Gastrocnemius medialis (tissue), 4 donors: Measurements from ENCODE around the gene EWSR1. TPM values are rescaled to one million over a fixed set of nuclear protein-coding genes. Genes with fewer than 3 reads are reported as not detected.

Experiments used
- ATAC-seq, 2 donors: fragments of 150-250 bp; one replicate each; pipeline ENCODE4 v1.9.1; 2016
- DNase-seq, 2 donors: peaks; one replicate each; pipeline ENCODE4 v3.0.0-alpha.2; 2019
- H3K27ac ChIP-seq, 4 donors: fragments of 200-600 bp; sonication (generic); 1 replicate in 1 of 4; 2 replicates in 3 of 4; pipeline ENCODE4 v1.5.1; 2016 to 2018; ENCODE audit warnings: mild to moderate bottlenecking in 2 of 4, moderate library complexity in 1 of 4
- H3K27me3 ChIP-seq, 3 donors: fragments of 200-600 bp; sonication (generic) in 2 of 3; 1 replicate in 1 of 3; 2 replicates in 2 of 3; pipeline versions ENCODE4 v1.5.1 to v1.6.0; 2016 to 2019; ENCODE audit warnings: mild to moderate bottlenecking in 1 of 3, moderate library complexity in 1 of 3
- H3K36me3 ChIP-seq, 2 donors: fragments of 200-600 bp; sonication (generic) in 1 of 2; one replicate each; pipeline ENCODE4 v1.5.1; 2017 to 2018
- H3K4me1 ChIP-seq, 2 donors: fragments of 200-600 bp; sonication (generic) in 1 of 2; one replicate each; pipeline ENCODE4 v1.5.1; 2016 to 2017; ENCODE audit warnings: mild to moderate bottlenecking in 2 of 2
- H3K4me3 ChIP-seq, 4 donors: fragments of 200-600 bp; sonication (generic) in 3 of 4; 1 replicate in 1 of 4; 2 replicates in 3 of 4; pipeline ENCODE4 v1.5.1; 2016 to 2019; ENCODE audit warnings: mild to moderate bottlenecking in 2 of 4
- H3K9me3 ChIP-seq, 3 donors: fragments of 200-600 bp; sonication (generic) in 2 of 3; 1 replicate in 1 of 3; 2 replicates in 2 of 3; pipeline ENCODE4 v1.5.1; 2016 to 2019
- POLR2A ChIP-seq, 2 donors: fragments of 450-650 bp; IDR thresholded peaks; one replicate each; pipeline ENCODE4 v1.6.1; 2017; ENCODE audit warnings: antibody characterized with exemption in 2 of 2, mild to moderate bottlenecking in 2 of 2, moderate library complexity in 2 of 2
- in situ Hi-C, 4 donors: fragments of 200-750 bp; cut with MboI; loops; one replicate each; pipeline versions ENCODE4 v1.15.0 to v1.8.0; 2017; ENCODE audit warnings: low sequenced_read_pairs in 4 of 4
- intact Hi-C: fragments of 100-400 bp; cut with DNase I; formaldehyde crosslinking; loops from one replicate; pipeline ENCODE4 v1.15.1; 2023; ENCODE audit warnings: low total_unique reads
- total RNA-seq, 4 donors: library from RNA; depleted of rRNA; stranded (reverse); fragments of >200 nt; gene quantifications; one replicate each; pipeline versions ENCODE4 v1.1.0 to v1.2.3, GENCODE V29; 2016
- TF ChIP-seq, protein P1 (sequence below), 5 experiments: fragments of 450-650 bp in 3 of 5; fragments of 200-600 bp in 2 of 5; sonication (generic) in 2 of 5; IDR thresholded peaks in 4 of 5; conservative IDR thresholded peaks in 1 of 5; 1 replicate in 4 of 5; 2 replicates in 1 of 5; pipeline ENCODE4 v1.5.1; 2016 to 2019; ENCODE audit warnings: antibody characterized with exemption in 5 of 5, mild to moderate bottlenecking in 3 of 5, moderate library complexity in 3 of 5

The EWSR1 gene
- total RNA-seq, 4 donors from 2014 or later: 192 to 269 (median 202) TPM

DNA sequence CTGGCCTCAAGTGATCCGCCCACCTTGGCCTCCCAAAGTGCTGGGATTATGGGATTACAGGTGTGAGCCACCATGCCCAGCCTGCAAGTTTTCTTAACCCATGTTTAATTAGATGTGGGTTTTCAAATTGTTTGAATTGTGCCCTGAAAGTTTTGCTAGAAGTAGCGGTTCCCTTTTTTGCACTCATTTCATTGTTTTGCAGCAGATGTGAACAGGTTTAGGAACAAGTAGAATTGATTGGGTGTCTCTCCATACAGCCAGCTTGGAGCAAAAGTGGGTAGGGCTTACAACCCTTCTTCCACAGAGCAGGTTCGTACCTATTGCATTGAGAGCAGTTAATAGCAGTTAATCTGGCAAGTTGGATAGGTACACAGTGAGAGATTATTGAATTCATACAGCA is 16.1 kb downstream of the EWSR1 start:
- Histone ChIP-seq H3K9me3 (no peaks in the 10 kb centered on the region), H3K4me3 (no peak overlapping the region), H3K27ac (no peak overlapping the region), H3K36me3 (peaks cover 13 to 99% of the 10 kb centered on the region in 2 donors), H3K4me1 (no peaks in the 10 kb centered on the region), H3K27me3 (no peaks in the 10 kb centered on the region)
- ATAC-seq (no peak), DNase-seq (no peak)
- TF ChIP-seq POLR2A (IDR thresholded peaks at IDR 0.05): no peak
- TF ChIP-seq, protein P1, sequence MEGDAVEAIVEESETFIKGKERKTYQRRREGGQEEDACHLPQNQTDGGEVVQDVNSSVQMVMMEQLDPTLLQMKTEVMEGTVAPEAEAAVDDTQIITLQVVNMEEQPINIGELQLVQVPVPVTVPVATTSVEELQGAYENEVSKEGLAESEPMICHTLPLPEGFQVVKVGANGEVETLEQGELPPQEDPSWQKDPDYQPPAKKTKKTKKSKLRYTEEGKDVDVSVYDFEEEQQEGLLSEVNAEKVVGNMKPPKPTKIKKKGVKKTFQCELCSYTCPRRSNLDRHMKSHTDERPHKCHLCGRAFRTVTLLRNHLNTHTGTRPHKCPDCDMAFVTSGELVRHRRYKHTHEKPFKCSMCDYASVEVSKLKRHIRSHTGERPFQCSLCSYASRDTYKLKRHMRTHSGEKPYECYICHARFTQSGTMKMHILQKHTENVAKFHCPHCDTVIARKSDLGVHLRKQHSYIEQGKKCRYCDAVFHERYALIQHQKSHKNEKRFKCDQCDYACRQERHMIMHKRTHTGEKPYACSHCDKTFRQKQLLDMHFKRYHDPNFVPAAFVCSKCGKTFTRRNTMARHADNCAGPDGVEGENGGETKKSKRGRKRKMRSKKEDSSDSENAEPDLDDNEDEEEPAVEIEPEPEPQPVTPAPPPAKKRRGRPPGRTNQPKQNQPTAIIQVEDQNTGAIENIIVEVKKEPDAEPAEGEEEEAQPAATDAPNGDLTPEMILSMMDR (IDR thresholded peaks at IDR 0.05 in 4 of 5, conservative IDR thresholded peaks at IDR 0.05 in 1 of 5): no peak
- intact Hi-C loops (no loop called here), in situ Hi-C loops (loop anchor here in 1 of 4 donors (25.0 kb wide), 1 partner anchor 253 kb away; no protein-coding TSS in a partner anchor)

DNA sequence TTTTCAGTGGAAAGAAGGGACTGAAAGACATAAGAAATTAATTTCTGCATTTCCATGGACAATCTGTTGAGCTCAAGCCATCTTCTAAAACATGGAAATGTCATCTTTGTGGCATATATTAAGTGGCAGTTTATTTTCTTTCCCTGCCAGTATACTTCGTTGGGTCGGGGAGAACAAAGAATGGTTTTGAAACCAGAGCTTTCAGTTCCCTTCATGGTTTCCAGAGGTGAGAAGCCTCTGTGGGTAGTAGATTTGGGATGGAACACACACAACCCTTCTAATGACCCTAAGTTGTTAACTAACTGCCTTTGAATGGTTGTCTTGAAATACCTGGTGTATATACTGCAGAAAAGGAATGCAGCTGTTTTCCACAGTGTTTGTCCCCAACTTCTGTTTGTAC is 20.8 kb downstream of the EWSR1 start:
- no peak for DNase-seq
- Histone ChIP-seq H3K27ac (no peak overlapping the region), H3K9me3 (no peaks in the 10 kb centered on the region), H3K4me3 (no peak overlapping the region), H3K36me3 (peaks cover 6 to 93% of the 10 kb centered on the region in 2 donors), H3K4me1 (peaks cover 16 to 17% of the 10 kb centered on the region in 2 donors), H3K27me3 (no peaks in the 10 kb centered on the region)
- in situ Hi-C loops (loop anchor here in 1 of 4 donors (25.0 kb wide), 1 partner anchor 248 kb away; no protein-coding TSS in a partner anchor), intact Hi-C loops (no loop called here)
- no peak for ATAC-seq
- no peak for TF ChIP-seq POLR2A (IDR thresholded peaks at IDR 0.05)
- TF ChIP-seq, protein P1 (IDR thresholded peaks at IDR 0.05 in 4 of 5, conservative IDR thresholded peaks at IDR 0.05 in 1 of 5): no peak

DNA sequence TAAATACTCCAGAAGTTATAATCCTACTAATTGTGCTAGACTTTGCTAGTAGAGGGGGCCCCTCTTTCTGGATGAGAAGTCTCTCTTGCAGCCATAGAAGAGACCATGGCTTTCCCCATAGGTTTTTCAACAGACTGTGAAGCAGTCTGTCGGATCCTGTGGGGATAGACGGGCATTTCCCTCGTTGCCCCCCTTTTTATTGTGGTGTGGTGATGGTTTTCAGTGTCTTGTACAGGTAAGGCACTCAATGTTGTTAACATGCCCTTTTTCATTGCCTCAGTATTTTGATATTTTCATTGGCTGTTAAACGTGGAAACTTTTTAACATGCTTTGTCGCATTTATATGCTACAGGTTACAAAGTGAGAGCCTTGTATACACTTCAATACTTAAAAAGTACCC is 22.0 kb downstream of the EWSR1 start:
- TF ChIP-seq, protein P1 (IDR thresholded peaks at IDR 0.05 in 4 of 5, conservative IDR thresholded peaks at IDR 0.05 in 1 of 5): no peak
- TF ChIP-seq POLR2A (IDR thresholded peaks at IDR 0.05): no peak
- intact Hi-C loops: no loop called here
- H3K4me1 ChIP-seq: peaks cover 16 to 17% of the 10 kb centered on the region in 2 donors
- ATAC-seq (no peak), DNase-seq (no peak)
- H3K36me3 ChIP-seq: peaks cover 6 to 93% of the 10 kb centered on the region in 2 donors
- no peaks in the 10 kb centered on the region for H3K9me3 ChIP-seq
- no peaks in the 10 kb centered on the region for H3K27me3 ChIP-seq
- H3K27ac ChIP-seq: no peak overlapping the region
- no peak overlapping the region for H3K4me3 ChIP-seq
- in situ Hi-C loops: loop anchor here in 1 of 4 donors (25.0 kb wide), 1 partner anchor 247 kb away; no protein-coding TSS in a partner anchor

DNA sequence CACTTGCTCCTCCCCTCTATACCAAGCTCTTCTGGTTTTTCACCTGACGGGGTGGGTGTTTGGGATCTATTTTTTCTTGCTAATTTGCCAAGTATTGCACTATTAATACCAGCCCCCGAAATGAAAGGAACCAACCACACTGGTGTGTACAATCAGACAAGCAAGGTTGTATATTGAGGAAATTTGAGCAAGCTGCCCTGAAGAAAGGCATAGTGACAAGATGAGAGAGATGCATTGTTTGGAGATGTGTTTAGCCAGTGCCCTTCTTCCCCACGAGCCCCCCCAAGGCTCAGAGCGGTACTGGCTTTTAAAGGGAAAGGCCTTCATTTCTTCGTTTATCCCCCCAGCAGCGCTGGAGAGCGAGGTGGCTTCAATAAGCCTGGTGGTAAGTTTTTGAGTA is 23.1 kb downstream of the EWSR1 start:
- no peaks in the 10 kb centered on the region for H3K9me3 ChIP-seq
- DNase-seq (no peak), ATAC-seq (no peak)
- peaks cover 16 to 17% of the 10 kb centered on the region in 2 donors for H3K4me1 ChIP-seq
- in situ Hi-C loops: loop anchor here in 1 of 4 donors (25.0 kb wide), 1 partner anchor 246 kb away; no protein-coding TSS in a partner anchor
- H3K4me3 ChIP-seq: no peak overlapping the region
- intact Hi-C loops: no loop called here
- peaks cover 6 to 93% of the 10 kb centered on the region in 2 donors for H3K36me3 ChIP-seq
- H3K27ac ChIP-seq: no peak overlapping the region
- no peak for TF ChIP-seq POLR2A (IDR thresholded peaks at IDR 0.05)
- TF ChIP-seq, protein P1 (IDR thresholded peaks at IDR 0.05 in 4 of 5, conservative IDR thresholded peaks at IDR 0.05 in 1 of 5): no peak
- H3K27me3 ChIP-seq: no peaks in the 10 kb centered on the region
